ENCODE results near the gene NPL.

- TF ChIP-seq CTCF (IDR thresholded peaks at IDR 0.05), result no peak
- TF ChIP-seq POLR2A (IDR thresholded peaks at IDR 0.05), result no peak
- TF ChIP-seq EP300 (IDR thresholded peaks at IDR 0.05), result no peak
These were observed 2.6 kb upstream of the NPL start for GRCh38 chr1:182786995-182787324.
